Measurements from ENCODE around the gene NHEJ1. TPM values are rescaled to one million over a fixed set of nuclear protein-coding genes. Genes with fewer than 3 reads are reported as not detected.
A peak's percentile ranks its signal among the peaks of the same experiment; 100 is the strongest.

Gene NHEJ1
- total and polyA plus RNA-seq, 2 of the 13 experiments (the other 11 are each of a cell fraction or from before 2014, with no cell fraction given), result 30.0 to 30.7 TPM

DNA sequence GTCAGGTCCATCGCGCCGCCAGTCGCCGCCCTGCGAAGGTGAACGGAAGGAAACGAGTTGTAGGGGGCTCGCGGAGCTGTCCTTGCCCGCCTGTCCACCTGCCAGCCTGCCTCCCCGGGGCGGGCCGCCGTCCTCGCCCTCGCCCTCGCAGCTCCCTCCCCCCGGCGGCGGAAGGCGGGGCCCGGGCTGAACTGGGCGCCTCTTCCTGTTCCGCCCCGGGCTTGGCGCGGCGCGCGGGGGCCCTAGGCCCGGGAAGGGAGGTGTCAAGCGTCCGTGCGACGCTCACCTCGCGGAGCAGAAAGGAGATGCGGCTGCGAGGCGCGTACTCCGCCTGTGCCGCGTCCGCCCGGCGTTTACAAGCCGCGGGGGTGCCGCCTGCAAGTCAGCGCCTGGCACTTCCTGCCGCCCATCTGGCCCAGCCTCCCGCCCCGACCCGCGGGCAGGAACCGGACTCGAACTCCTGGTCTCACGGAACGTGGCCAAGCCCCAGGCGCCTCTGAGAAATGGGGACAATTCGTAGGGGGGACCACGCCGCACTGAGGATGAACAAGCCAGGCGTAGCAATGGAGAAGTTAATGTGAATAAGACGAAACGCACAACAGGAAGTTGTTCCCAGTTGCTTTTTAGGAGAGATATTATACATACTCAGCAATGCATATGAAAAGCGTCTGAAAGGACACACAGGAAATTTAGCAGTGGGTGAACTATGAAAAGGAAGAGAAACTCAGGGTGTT, 16.4 kb upstream of the NHEJ1 start, which contains the start of gene CNPPD1 (continued):
- TF ChIP-seq ZNF646 (CRISPR knock-in tag; IDR thresholded peaks at IDR 0.05), result no peak
- peak; percentile 98 for TF ChIP-seq SAP130 (CRISPR knock-in tag; IDR thresholded peaks at IDR 0.05; ENCODE audit: low read depth)
- peak; percentile 83; the same call in 1 of the 2 replicates for TF ChIP-seq ZNF737 (CRISPR knock-in tag; IDR thresholded peaks at IDR 0.05; ENCODE audit: borderline replicate concordance)
- TF ChIP-seq ZNF292 (CRISPR knock-in tag; IDR thresholded peaks at IDR 0.05; ENCODE audit: borderline replicate concordance, low read depth), result no peak
- TF ChIP-seq ZNF431 (CRISPR knock-in tag; IDR thresholded peaks at IDR 0.05; ENCODE audit: borderline replicate concordance, low read depth), result peak; percentile 29; the same call in 1 of the 2 replicates
- peak; percentile 61; the same call in 1 of the 2 replicates for TF ChIP-seq ZNF790 (CRISPR knock-in tag; IDR thresholded peaks at IDR 0.05; ENCODE audit: borderline replicate concordance)
- TF ChIP-seq SMAD3 (CRISPR knock-in tag; IDR thresholded peaks at IDR 0.05), result peak; percentile 52; the same call in 1 of the 2 replicates
- TF ChIP-seq TBX2 (CRISPR knock-in tag; IDR thresholded peaks at IDR 0.05; ENCODE audit: borderline replicate concordance), result peak; percentile 99
- peak; percentile 96 for TF ChIP-seq ZNF788 (CRISPR knock-in tag; IDR thresholded peaks at IDR 0.05; ENCODE audit: borderline replicate concordance)
- peak; percentile 98 for TF ChIP-seq ZNF407 (CRISPR knock-in tag; IDR thresholded peaks at IDR 0.05; ENCODE audit: not compliant biosample characterization)
- peak; percentile 94 for TF ChIP-seq SRSF1 (optimal IDR thresholded peaks at IDR 0.05; ENCODE audit: low read depth, low read length)
- no peak for TF ChIP-seq TRIM24 (CRISPR knock-in tag; IDR thresholded peaks at IDR 0.05)
- peak; percentile 82 for TF ChIP-seq ZNF121 (CRISPR knock-in tag; IDR thresholded peaks at IDR 0.05)
- peak; percentile 79; the same call in 1 of the 2 replicates for TF ChIP-seq BRD4 (CRISPR knock-in tag; IDR thresholded peaks at IDR 0.05)

All from HepG2 (cell line).